SK-N-SH treated with all-trans-retinoic acid at 6 μM for 48 hours (cell line): ENCODE measurements around the gene NCKAP5.

Source experiments
- TOX ChIP-seq: fragments of 250-450 bp; sonication (Bioruptor Pico); IDR thresholded peaks from 2 replicates; pipeline ENCODE4 v1.8.0; 2021; ENCODE audit warnings: mild to moderate bottlenecking, moderate library complexity, borderline replicate concordance
- ZFP30 ChIP-seq: fragments of 450-650 bp; formaldehyde crosslinking; IDR thresholded peaks from 2 replicates; pipeline ENCODE4 v1.5.0; 2022; ENCODE audit warnings: mild to moderate bottlenecking, moderate library complexity

DNA sequence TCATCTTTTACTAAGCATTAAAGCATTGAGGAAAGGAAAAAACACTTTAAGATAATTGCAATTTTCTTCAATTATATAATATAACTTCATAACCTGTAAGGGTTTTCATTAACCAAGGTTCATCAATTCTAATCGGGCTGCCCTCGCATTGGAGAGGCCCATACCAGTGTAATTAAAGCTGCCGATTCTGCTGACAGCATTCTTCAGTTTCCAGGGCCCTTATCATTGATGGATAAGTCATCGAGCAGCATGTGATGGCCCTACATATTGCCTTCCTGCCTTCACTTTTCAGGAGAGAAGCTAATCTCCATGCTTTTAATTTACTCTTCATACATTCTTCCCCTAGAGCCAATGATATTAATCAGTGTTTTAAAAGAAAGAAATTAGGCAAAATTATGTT lies 92.0 kb downstream of the NCKAP5 start:
- TF ChIP-seq ZFP30 (CRISPR knock-in tag) (no peak), TOX (no peak)
